NCI-H1417 (cell line): Measurements from ENCODE around the gene PPARA.

ENCODE experiments used
- DNase-seq, 3 experiments: peaks; one replicate each; lab custom pipeline; 2025; lab: John Stamatoyannopoulos, UW

Gene PPARA

DNA sequence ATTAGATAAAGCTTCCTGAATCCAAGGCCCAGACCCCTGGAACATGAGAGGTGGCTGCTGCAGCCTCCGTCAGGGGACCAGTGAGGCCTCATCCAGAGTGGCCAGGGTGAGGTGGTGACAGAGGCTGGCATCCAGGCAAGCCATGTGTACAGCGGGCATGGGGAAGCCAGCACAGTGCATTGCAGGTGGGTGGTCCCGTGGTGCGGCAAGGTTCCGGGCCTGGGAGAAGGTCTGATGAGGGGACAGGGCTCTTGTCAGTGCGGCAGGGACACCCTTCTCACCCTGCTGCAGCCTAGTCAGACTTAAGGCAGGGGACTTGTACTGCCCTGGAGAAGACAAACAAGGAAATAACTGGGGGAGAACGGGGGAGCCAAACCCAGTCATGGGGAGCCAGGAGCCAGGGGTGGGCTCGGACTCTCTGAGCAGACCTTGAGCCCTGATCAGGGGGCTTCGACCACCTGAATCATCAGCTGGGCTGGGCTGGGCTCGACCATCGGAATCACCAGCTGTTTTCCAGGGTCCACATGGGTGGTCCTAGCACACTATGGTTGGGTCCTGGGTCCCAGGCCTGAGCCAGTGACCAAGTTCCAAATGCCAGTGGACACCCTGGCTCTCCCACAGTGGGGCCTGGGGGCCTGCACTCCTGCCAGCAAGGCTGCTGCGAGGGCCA lies 122.6 kb downstream of the PPARA start:
- no peak for DNase-seq

DNA sequence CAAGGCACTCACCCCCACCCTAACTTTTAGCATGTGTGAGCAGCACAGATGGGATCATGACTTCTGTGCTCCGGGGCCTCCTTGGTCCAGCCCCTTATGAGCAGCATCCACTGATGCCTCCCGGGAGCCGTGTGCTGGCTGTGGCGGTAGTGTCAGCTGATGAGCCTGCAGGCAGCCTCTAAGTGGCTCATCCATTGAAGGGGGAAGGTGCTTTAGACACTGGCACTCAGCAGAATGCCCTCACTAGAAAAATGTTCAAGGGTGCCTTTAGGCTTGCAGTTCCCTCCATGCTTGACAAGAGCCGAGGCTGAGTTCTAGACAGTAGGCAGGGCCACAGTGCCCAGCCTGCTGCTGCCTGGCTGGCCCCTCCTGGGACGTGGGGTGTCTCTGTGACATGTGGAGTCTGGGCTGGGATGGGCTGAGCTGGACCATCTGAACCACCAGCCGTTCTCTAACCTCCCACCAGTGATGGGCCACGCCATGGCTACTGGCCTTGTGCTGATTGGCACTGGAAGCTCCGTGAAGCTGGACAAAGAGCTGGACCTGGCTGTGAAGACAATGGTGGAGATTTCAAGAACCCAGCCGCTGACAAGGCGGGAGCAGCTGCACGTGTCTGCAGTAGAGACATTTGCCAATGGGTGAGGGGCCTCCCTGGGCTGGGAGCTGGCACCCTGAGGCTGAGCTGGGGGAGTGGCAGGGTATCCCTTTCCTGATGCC lies 123.3 kb downstream of the PPARA start:
- no peak for DNase-seq

DNA sequence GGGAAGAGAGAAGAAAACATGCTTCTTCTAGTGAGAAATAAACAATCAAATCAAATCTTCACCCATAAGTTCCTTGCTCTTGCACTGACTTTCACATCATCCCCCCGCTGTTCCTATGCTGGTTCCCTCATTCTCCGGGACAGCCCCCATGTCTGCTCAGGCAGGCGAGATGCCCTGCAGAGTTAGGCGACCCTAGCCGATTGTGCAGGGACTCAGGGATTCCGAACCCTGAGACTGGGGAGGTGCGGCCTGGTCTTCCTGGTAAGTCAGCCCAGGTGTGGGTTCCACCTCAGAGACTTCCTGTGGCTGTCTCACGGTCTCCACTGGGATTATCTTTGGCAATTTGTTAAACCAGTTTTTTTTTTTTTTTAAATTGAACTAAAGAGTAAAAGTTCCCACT lies 124.1 kb downstream of the PPARA start:
- DNase-seq: no peak

DNA sequence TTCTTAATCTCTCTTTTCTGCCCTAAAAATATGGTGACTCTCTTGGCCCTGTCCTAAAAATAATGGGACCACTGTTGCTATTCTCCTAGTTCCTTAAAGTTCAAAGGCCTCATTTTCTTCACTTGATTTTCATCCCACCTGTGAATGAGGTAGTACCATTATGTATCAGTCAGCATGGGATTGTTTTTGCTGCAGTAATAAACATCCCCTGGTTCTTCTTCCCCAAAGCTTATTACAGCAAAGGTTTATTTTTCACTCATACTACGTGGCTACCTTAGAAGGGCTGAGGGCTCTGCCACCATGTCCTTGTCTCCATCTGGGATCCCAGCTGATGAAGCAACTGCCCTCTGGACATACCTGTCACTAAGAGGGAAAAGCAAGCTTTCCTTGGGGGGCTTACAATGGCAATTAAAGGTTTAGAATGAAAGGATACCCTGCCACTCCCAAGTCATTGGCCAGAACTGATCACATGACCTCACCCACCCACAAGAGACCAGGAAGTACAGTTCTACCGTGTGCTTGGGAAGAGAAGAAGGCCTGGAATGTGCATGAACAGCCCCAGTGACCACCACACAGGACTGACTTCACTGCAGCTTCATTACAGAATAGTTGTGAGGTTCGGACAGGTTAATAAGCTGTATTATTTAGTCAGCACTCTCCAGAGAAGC lies 125.3 kb downstream of the PPARA start:
- no peak for DNase-seq

DNA sequence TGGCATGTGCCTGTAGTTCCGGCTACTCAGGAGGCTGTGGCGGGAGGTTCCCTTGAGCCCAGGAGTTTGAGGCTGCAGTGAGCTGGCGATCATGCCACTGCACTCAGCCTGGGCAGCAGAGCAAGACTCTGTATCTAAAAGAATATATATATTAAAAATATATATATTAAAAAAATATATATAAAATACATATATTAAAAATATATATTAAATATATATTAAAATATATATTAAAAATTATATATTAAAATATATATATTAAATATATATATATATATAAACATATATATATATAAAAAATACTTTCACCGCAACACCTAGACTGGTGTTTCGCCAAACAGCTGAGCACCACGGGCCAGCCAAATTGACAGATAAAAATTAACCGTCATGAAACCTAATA lies 126.2 kb downstream of the PPARA start:
- no peak for DNase-seq

DNA sequence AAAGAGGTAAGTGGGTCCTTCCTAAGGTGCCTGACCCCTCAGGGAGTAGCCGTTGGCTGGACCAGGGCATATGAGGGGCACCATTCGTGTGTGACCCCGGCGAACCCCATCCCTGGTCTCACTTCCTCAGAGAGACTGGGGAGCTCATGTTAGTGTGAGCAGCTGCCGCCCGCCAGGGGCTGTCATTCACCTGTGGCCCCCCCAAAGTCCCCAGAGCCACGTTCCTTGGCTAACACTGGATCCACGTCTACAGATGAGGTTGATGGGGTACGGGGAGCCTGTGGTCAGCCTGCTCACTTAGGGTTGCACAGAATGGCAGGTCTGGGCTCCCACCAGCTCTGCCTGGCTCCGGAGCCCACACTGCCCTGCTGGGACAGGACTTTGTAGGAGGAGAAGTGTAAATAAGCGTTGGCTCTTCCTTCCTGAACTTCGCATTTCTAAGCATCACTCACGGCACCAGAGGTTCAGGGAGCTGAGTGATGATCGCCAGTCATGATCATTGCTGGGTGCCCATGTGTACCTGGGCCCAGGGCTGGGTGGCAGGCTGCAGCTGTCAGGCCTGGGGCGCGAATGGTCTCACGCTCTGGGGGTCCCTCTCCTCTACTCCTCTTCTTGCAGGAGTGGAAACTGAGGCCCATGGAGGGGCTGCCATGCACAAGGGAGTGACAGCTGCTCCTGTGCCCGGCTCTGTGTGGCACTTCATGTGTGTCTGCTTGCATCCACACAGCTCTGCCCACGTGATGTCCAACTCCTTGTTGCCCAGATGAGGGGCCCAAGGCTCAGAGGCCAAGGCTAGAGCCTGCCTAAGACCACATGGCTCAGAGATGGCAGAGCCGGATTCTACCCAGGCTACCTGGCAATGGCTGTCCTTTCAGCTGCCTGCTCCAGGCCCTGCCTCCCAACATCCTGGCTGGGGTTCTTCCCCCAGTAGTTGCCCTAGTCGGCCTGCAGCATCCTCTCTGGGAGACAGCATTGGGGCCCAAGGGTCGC lies 128.6 kb downstream of the PPARA start:
- no peak for DNase-seq

DNA sequence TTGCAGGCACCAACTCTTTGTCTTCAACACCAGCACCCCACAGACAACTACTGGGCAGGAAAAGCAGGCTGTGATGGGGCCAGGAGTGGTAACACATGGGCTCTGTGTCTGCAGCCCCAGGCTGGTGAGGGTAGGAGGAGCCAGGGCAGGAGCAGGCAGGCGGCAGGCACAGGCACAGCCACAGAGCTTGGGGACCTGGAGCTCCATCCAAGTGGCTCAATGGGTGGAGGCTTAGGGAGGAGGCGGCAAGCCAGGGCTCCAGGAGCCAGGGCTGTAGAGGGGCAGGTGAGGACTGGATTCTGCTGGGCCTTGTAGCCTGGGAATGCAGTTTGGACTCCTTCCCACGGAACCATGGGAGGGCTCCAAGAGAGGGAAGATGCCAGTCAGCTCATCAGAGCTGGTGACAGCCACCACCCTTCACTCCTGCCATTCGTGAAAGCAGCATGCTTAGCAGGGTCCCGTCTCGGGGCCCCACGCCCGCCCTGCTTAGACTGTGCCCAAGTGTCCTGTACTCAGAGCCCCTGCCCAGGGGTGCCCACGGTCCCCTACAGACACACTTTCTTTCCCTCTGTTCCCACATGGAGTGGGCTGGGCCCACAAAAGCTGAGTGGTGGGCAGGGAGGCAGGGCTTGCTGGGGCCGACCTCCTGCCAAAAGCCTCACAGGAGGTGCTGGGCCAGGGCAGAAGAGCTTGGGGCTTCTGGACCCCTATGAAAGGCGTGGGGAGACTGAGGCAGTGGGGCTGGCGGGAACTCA lies 129.9 kb downstream of the PPARA start:
- no peak for DNase-seq

DNA sequence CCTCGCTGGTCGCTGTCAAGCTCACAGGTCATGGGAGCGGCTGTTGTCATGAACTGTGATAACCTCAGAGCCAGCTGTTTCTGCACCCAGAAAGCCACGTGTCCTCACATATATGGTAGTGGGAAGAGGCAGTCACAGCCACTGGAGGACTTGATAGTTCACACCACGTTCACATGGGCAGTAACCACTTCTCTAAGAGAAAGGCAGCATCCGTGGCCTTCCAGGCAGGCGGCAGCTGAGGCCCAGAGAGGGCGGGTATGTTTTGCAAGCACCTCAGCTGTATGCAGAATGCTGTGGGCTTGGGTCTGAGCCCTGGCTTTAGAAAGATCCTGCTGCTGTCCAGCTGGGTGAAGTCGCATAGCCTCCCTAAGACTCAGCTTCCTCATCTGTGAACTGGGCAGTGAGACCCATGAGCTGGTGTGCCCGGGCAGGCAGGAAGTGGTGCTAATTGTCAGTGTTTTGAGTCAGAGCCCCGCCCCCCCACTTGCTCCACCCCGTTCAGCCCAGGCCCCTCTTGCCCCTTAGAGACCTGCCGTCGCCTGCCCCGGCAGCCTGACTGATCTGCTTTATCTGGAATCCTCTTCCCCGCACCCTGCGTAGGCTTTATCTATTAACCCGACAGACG lies 130.8 kb downstream of the PPARA start:
- no peak for DNase-seq

DNA sequence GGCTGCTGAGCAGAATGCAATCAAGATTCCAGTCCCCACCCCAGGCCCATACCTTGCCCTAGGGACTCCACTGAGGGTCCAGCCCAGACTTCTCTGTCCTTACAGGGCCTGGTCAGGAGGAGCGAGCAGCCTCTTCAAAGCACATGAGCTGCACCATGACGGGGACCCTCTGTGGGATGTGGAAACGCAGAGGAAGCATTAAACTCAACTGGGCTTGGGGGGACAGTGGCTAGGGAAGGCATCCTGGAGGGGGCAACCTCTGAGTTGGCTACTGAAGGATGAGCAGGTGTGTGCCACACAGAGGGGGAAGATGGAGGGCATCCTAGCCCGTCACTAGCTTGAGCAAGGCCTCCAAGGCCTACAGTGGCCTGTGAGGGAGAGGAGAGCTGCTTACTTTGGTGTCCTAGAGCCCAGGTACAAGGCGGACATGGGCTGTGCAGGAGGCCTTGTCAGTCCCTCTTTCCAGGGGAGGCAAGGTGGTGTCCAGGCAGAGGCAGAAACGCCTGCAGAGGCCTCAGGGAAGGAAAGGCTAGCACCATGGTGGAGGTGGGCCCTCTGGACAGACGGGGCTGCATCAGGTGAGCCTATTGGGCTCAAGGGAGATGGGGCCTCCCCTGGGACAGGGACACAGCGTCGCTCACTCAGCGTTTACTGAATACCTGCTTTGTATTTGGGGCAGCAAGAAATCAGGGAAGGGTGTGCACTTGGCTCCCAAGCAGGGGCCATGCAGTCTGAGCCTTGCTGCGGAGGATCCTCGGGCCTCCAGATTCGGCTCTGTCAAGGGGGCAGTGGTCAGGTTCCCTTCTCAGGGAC lies 131.7 kb downstream of the PPARA start:
- DNase-seq: no peak

DNA sequence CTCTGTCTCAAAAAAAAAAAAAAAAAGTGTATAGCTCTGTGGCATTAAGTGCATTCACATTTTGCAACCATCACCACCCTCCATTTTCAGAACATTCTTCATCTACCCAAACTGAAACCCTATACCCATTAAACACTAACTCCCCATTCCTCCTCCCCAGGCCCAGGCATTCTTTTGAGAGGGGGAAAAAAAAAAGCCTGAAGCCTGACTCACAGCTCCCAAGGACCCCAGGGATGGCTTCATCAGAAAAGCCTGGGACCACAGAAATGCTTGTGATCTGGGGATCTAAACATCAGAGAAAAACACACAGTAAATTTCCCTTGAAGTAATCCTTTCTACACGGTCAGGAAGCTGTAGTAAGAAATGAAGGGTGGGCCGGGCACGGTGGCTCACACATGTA lies 135.7 kb downstream of the PPARA start:
- no peak for DNase-seq

DNA sequence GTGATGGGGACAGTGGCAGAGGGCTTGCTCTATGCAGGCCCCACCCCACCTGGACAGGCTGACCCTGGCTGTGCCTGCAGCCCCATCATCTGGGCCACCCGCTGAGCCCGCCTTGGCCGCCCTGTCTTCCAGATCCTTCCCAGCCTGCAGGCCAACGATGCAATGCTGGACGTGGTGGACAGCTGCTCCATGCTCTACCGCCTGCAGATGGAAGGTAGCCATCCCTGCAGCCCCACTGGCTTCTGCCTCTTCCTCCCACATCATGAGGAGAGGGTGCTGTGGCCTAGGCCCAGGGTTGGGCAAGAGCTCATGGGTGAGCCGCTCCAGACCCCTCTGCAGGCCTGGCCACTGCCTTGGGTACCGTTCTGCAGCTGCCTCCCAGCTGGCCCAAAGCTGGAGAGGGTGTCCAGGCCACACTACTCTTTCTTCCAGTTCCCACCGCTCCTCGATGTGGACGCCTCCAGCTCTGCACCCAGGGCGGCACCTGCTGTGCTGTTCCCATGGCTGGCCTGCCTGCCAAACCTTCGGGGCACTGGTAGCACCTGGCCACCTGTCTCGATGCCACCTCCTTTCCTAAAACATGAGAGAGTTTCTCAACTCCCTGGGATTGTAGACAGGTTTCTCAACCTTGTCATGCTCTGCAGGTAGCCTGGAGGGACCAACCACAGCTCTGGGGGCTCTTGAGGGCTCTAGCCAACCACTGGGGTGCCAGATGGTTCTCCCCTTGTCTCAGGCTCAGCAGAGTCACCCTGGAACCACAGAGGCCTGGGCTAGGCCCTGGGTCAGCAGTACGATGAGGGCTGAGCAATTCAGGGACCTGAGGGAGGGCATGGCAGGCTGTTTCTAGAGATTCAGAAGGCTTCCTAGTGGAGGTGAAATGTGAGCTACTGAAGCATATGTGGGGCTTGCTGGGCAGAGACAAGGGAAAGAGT lies 136.9 kb downstream of the PPARA start:
- DNase-seq: no peak

DNA sequence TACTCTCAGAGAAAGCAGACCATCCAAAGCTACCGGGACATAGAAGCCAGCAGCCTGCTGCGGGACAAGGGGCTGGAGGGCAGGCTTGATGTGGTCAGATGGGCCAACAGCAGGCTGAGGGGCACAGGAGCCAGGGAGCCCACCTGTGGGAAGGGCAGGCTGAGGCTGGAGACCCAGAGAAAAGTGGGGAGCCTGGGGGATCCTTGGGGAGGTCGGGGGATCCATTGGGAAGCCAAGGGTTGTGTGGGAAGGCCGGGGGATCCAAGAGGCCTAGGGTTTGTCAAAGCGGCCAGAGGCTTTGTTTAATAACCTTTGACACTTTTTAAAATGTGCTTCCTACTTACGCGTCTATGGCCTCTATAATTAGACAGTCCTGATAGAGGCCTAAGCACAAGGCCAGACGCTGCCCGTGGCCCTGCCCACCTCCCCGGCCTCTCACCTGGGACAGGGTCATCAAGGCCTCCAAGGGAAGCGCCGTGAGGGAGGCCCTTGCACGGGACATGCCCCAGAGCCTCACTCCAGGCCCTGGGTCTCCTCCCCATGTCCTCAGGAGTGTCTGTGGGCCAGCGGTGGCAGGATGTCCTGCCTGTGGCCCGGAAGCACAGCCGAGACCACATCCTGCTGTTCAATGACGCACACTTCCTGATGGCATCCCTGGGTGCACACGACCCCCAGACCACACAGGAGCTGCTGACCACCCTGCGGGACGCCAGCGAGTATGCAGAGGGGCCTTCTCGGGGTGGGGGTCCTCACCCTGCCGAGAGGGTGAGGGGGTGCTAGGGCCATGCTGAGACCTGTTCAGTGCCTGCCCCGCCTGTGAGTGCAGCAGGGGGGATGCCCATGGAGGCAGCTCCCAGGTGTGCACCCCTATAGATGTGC lies 137.8 kb downstream of the PPARA start:
- no peak for DNase-seq

DNA sequence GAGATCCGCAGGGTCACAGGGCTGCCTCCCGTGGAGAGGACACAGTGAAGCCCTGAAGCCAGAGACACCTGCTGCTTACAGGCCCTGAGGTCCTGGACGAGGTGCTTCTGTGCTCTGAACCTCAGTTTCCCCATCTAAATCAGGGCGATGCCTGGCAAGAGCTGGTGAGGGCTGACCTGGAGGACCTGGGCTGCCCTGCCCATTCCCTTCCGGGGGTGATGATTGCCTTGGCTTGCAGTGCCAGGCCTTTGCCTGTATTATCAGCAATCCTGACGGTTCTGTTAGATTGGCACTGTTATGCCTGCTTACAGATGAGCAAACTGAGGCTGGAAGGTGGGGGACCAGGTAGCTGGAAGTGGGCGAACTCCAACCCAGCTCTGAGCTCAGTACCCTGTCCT lies 138.5 kb downstream of the PPARA start:
- DNase-seq: no peak

DNA sequence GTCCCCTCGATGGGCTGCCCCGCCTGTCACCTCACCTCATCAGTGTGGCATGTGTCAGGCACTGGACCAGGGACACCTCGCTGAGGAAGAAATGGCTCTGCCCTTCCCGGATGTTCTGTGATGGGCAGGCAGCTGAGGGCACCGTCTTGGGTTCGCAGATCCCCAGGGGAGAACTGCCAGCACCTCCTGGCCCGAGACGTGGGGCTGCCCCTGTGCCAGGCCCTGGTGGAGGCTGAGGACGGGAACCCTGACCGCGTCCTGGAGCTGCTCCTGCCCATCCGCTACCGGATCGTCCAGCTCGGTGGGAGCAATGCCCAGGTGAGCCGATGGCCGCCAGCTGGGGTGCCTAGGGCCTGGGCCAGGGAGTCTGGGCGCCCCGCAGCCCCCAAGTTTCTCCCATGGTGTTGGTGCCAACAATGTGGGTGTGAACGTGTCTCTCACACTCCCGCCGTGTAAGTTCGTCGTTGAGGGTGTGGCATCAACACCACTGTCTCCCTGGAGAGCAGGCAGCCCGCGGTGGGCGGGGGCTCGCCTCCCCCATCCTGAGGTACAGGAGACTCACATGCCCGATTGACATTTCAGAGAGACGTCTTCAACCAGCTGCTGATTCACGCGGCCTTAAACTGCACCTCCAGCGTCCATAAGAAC lies 139.0 kb downstream of the PPARA start:
- no peak for DNase-seq

DNA sequence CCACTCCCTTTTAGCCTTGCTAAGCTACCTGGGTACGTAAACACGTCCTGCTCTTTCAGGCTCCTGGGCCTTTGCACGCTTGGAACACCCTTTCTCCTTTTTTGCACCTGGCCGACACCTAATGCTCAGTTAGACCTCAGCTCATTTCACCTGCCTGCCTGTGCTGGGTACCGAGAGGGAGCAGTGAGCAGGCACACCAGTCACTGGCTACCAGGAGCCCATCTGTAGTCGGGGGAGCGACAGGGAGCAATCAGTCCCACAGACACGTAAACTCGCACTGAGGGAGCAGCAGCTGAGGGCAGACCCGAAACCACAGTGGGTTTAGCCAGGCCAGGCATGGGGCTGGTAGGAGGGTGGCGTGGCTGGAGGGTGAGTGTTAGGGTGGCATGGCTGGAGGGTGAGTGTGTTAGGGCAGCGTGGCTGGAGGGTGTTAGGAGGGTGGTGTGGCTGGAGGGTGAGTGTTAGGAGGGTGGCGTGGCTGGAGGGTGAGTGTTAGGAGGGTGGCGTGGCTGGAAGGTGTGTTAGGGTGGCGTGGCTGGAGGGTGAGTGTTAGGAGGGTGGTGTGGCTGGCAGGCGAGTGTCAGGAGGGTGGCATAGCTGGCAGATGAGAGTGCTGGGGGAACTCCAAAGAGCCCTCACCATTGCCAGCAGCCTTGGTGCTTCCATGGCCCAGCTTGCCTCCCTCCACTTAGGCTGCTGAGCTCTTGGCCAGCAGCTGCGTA lies 140.0 kb downstream of the PPARA start:
- peak in 2 of 3 experiments; percentile 2 for DNase-seq
